DMS53 treated with DMSO at 0.1 percent for 48 hours (cell line): ENCODE data around the gene AHCY.
A peak's percentile ranks its signal among the peaks of the same experiment; 100 is the strongest.
"Not testable (repeated sequence)": the region's sequence is repeated elsewhere in the genome, so short reads cannot be mapped to it uniquely, and the experiment has no call there.

Experiments used
- DNase-seq: peaks from one replicate; lab custom pipeline; 2025; ENCODE audit not compliant: unreplicated experiment; lab: John Stamatoyannopoulos, UW

The AHCY gene

DNA sequence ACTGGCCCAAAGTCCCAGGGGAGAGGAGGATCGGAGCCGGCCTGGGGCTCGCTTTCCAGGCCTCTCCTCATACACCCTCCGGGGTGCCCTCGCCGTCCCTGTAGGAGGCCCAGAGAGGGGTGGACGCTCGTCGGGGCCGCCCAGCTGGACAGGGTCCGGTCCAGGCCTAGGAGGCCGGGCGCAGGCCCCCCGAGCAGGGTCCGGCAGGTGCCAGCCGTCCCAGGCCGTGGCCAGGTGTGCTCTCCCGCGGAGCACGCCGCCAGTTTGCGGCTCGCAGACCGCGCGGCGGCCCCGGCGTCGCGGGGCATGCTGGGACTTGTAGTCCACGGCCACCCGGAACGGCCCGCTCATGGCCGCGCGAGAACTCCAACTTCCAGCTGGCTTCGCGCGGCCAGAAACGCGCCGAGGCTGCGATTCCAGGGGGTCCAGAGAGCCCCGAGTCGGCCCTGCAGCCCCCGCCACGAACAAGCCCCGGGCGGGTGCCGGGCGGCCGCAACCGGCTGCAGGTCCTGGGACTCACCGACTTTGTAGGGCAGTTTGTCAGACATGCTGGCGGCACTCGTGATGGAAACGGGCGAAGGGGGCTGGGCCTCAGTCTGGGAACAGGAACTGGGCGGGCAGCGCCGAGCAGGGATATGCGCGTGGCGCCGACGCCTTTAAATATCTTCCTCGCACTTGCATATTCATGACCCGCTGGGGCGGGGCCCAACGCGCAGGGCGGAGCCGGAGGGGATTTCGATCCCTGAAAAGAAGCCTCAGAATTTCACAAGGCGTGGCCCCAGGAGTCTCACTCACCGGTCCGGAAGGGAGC, at the start of gene AHCY:
AHCY (minus strand) TSS at position 633 of the 811 bp plus-strand sequence; CDS start at position 548, 85 bp downstream.
- peak; percentile 93 for DNase-seq

GRCh38 chr20:34350095-34350494, 46.9 kb upstream of the AHCY start:
- DNase-seq: no peak

DNA sequence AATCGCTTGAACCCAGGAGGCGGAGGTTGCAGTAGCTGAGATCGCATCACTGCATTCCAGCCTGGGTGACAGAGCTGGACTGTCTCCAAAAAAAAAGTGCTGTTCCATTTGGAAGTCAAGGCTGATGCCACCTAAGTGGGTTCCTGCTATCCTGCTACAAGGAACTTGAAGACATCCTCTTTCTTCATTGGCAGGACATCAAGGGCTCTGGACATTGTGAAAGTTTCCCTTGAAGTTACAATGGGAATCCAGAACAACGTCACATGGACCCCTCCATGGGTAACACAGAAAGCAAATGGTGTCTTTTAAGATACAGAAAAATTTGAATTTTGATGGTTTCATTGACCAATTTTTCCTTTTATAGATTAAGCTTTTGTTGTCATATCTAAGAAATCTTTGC, 44.4 kb upstream of the AHCY start:
- DNase-seq: no peak

GRCh38 chr20:34346533-34346865, 43.3 kb upstream of the AHCY start:
- not testable (repeated sequence) for DNase-seq

DNA sequence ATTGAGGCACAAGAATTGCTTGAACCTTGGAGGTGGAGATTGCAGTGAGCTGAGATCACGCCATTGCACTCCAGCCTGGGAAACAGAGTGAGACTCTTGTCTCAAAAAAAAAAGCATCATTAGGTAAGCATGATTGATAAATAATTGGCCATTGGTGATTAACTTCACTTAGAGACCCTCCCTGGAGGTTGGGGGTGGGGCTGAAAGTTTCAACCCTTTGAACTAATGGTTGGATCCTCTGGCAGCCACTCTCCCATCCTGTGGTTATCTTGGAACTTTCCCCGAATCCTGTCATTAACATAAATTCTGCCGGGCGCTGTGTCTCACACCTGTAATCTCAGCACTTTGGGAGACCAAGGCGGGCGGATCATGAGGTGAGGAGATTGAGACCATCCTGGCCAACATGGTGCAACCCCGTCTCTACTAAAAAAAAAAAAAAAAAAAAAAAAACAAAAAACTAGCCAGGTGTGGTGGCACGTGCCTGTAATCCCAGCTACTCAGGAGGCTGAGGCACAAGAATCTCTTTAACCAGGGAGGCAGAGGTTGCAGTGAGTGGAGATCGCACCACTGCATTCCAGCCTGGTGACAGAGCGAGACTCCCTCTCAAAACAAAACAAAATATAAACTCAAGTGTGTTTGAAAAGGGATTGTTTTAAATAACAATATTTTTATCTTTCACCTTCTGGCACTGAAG, 42.8 kb upstream of the AHCY start:
- not testable (repeated sequence) for DNase-seq

DNA sequence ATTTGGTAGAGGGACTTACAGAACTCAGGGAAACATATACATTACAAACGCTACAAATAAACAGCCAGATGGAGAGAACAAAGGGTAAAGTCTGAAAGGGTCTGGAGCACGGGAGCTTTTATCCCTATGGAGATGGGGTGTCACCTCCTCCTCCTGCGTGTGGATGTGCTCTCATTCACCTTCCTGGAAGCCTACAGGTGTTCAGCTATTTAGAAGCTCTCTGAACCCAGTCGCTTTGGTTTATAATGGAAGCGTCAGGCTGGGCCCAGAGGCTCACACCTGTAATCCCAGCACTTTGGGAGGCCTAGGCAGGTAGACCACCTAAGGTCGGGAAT, 42.2 kb upstream of the AHCY start:
- no peak for DNase-seq

- no peak for DNase-seq
Measured at GRCh38 chr20:34344238-34344637, 41.1 kb upstream of the AHCY start.

DNA sequence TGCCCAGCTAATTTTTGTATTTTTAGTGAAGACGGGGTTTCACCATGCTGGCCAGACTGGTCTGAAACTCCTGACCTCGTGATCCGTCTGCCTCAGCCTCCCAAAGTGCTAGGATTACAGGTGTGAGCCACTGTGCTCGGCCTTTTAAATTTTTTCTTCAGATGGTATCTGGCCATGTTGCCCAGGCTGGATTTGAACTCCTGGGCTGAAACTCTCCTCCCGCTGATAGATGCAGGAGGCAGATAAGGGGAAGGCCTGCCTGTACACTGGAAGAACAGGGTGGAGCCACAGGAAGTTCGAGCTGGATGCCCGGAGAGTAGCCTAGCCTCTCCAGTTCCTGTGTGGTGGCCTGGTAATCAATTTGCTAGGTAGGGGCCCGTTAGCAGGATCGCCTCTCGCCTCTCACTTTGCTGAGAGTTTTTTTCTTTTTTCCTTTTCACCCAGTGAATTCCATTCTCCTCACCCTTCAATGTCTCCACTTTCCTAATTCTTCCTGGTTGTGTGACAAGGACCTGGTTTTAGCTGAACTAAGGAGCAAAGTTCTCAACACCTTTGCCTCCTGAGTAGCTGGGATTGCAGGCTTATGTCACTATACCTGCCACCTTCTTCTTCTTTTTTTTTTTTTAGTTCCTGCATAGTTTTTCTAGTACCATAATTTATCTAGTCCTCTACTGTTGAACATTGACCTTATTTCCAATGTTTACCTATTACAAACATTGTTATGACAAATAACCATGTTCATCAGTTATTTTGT, 40.5 kb upstream of the AHCY start:
- no peak for DNase-seq

DNA sequence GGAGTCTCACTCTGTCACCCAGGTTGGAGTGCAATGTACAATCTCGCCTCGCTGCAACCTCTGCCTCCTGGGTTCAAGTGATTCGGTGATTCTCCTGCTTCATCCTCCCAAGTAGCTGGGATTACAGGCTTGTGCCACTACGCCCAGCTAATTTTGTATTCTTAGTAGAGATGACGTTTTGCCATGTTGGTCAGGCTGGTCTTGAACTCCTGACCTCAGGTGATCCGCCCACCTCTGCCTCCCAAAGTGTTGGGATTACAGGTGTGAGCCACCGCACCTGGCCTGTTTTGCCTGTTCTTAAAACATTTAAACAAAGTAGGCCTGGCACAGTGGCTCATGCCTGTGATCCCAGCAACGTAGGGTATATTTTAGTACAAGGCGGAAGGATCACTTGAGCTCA, 38.0 kb upstream of the AHCY start:
- DNase-seq: not testable (repeated sequence)

DNA sequence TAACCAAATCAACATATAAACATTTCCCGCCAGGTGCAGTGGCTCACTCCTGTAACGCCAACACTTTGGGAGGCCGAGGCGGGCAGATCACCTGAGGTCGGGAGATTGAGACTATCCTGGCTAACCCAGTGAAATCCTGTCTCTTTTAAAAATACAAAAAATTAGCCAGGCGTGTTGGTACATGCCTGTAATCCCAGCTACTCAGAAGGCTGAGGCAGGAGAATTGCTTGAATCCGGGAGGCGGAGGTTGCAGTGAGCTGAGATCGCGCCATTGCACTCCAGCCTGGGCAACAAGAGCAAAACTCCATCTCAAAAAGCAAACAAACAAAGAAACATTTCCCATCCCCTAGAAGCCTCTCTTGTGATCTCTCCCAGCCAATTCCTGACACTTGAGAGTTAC, 37.6 kb upstream of the AHCY start:
- not testable (repeated sequence) for DNase-seq

GRCh38 chr20:34337982-34338726, 35.0 kb upstream of the AHCY start:
- no peak for DNase-seq

DNA sequence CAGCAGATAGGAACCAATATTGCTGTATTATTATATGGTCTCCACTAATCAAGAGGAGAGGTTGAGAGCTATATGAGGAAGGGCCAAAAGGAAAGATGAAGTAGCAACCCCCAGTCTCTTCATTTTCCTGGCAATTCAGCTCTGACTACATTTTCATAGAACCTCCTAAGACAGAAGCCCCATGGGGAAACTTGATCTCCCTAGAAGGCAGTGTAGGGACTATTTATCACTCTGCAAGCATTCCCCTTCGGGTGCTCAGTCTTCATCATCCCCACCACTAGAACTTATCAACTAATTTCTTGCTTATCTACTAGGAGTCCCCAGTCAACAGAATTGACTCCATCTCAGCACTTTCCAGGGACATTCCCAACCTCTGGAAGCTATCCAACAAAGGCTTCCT, 34.4 kb upstream of the AHCY start:
- no peak for DNase-seq

- no peak for DNase-seq
Measured at GRCh38 chr20:34334654-34335407, 31.7 kb upstream of the AHCY start.

- no peak for DNase-seq
Measured at GRCh38 chr20:34333786-34334185, 30.6 kb upstream of the AHCY start.

DNA sequence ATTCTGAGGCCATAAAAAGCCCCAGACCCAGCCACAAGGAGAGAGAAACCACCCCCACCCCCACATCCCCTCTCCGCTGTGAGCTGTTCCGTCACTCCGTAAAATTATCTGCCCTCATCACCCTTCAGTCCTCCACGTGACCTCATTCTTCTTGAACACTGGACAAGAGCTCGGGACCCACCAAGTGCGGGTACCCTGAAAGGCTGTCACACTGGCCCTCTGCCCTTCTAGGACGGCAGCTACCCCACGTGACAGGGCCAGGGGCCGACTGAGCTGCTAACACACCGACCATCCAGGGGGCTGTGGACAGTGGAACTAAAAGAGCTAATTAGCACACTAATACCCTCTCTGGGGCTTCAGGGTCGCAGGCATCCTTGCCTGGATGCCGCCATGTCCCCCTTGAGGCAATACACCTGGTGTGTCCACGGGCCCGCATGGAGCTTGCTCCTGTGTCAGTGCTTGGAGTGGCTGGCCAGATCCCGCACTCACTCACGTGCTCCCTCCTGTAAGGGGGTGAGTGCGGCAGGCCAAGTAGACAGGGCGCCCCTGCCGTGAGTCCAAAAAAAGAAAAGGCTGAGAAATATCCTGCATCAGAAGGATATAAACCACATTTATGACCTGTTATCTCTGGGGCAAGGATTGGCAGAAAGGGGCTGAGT, 29.2 kb upstream of the AHCY start:
- no peak for DNase-seq

GRCh38 chr20:34331838-34332237, 28.7 kb upstream of the AHCY start:
- DNase-seq: no peak

GRCh38 chr20:34330861-34331544, 27.8 kb upstream of the AHCY start:
- not testable (repeated sequence) for DNase-seq

- no peak for DNase-seq
Measured at GRCh38 chr20:34328928-34329677, 25.9 kb upstream of the AHCY start.

GRCh38 chr20:34328207-34328606, 25.1 kb upstream of the AHCY start:
- DNase-seq: not testable (repeated sequence)
